Vagina (tissue), 2 donors: ENCODE results near the gene MBD3L2. TPM values are rescaled to one million over a fixed set of nuclear protein-coding genes. Genes with fewer than 3 reads are reported as not detected.
"Not testable (repeated sequence)": the region's sequence is repeated elsewhere in the genome, so short reads cannot be mapped to it uniquely, and the experiment has no call there.

Source experiments
- DNase-seq, 2 donors: peaks; one replicate each; pipeline ENCODE4 v3.0.0-alpha.2; 2017; ENCODE audit errors: extremely low spot score in 2 of 2
- H3K27ac ChIP-seq: fragments of 200-600 bp; sonication (generic); one replicate; pipeline ENCODE4 v1.5.1; 2019
- H3K27me3 ChIP-seq: fragments of 200-600 bp; sonication (generic); one replicate; pipeline ENCODE4 v1.5.1; 2019
- H3K36me3 ChIP-seq, 2 donors: fragments of 200-600 bp; sonication (generic); one replicate each; pipeline ENCODE4 v1.5.1; 2017 to 2019
- H3K4me1 ChIP-seq: fragments of 200-600 bp; sonication (generic); one replicate; pipeline ENCODE4 v1.5.1; 2019
- H3K4me3 ChIP-seq, 2 donors: fragments of 200-600 bp; sonication (generic); 1 replicate in 1 of 2; 2 replicates in 1 of 2; pipeline ENCODE4 v1.5.1; 2016 to 2019
- H3K9me3 ChIP-seq: fragments of 200-600 bp; sonication (generic); one replicate; pipeline ENCODE4 v1.5.1; 2019
- CTCF ChIP-seq, 3 experiments: fragments of 450-650 bp in 2 of 3; fragments of 200-600 bp in 1 of 3; sonication (generic) in 1 of 3; IDR thresholded peaks; one replicate each; pipeline ENCODE4 v1.5.1; 2017 to 2019; ENCODE audit warnings: antibody characterized with exemption in 3 of 3, mild to moderate bottlenecking in 2 of 3, moderate library complexity in 2 of 3
- POLR2A ChIP-seq, 2 donors: fragments of 450-650 bp; IDR thresholded peaks; one replicate each; pipeline ENCODE4 v1.6.1; 2017; ENCODE audit warnings: antibody characterized with exemption in 2 of 2, mild to moderate bottlenecking in 2 of 2, moderate library complexity in 2 of 2
- POLR2AphosphoS5 ChIP-seq, 2 donors: sonication (generic); formaldehyde crosslinking; IDR thresholded peaks; one replicate each; pipeline ENCODE4 v1.9.0; 2017; ENCODE audit warnings: antibody characterized with exemption in 2 of 2, mild to moderate bottlenecking in 2 of 2, low read depth in 1 of 2; ENCODE audit not compliant: insufficient read depth in 1 of 2
- intact Hi-C: fragments of 100-400 bp; cut with DNase I; formaldehyde crosslinking; loops from one replicate; pipeline ENCODE4 v1.15.1; 2023
- total RNA-seq: library from RNA; depleted of rRNA; stranded (reverse); fragments of >200 nt; gene quantifications from one replicate; pipeline ENCODE4 v1.2.3, GENCODE V29; 2016

Gene MBD3L2
- total RNA-seq, 1 donor from 2014 or later, result not detected

DNA sequence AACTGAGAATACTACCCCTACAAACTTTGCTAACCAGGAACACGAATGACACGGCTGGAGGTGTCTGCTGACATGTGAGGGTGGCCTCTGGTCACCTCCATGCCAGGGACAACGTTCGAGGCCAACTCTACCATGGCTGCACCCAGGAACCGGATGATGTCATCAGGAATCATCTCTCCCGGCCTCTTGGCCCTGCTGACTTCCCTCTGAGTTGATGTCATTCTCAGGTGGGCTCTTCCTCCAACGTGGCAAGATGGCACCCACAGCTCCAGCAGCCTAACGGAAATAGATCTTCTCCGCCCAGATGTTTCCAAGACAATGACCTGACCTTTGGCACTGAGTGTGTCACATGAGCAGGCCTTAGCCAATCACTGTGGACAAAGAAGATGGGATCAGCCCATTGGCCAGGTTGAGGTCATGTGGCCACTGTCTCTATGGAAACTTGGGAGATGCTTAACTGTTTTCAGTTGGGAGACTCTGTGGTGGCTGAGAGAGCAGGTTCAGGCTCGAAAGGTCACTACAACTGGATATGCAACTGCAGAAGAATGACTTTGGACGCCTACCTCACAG lies 42.9 kb upstream of the MBD3L2 start:
- intact Hi-C loops, result no loop called here
- Histone ChIP-seq H3K27me3 (no peaks in the 10 kb centered on the region), H3K36me3 (no peaks in the 10 kb centered on the region), H3K4me3 (no peak overlapping the region), H3K9me3 (no peaks in the 10 kb centered on the region), H3K27ac (no peak overlapping the region), H3K4me1 (no peaks in the 10 kb centered on the region)
- DNase-seq, result no peak
- TF ChIP-seq CTCF (IDR thresholded peaks at IDR 0.05), result no peak
- no peak for TF ChIP-seq POLR2A (IDR thresholded peaks at IDR 0.05)
- TF ChIP-seq POLR2AphosphoS5 (IDR thresholded peaks at IDR 0.05; ENCODE audit: insufficient read depth in 1 of 2, low read depth in 1 of 2), result no peak

DNA sequence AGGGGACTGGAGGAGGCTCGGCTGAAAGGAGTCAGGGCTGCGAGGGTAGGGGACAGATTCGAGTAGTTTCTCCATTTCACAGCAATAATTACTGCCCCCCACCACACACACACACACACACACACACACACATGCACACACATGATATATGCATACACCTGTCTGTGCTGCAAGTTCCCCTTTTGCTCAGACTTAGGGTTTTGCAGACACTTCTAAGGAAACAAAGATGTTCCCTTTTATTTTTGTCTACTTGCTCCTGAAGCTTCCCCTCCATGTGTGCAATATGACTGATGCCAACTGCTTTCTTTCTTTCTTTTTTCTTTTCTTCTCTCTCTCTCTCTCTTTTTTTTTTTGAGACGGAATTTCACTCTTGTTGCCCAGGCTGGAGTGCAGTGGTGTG lies 41.3 kb upstream of the MBD3L2 start:
- Histone ChIP-seq H3K9me3 (no peaks in the 10 kb centered on the region), H3K4me3 (no peak overlapping the region), H3K27me3 (no peaks in the 10 kb centered on the region), H3K36me3 (no peaks in the 10 kb centered on the region), H3K4me1 (no peaks in the 10 kb centered on the region), H3K27ac (no peak overlapping the region)
- intact Hi-C loops, result no loop called here
- DNase-seq, result no peak
- no peak for TF ChIP-seq CTCF (IDR thresholded peaks at IDR 0.05)
- TF ChIP-seq POLR2A (IDR thresholded peaks at IDR 0.05), result no peak
- no peak for TF ChIP-seq POLR2AphosphoS5 (IDR thresholded peaks at IDR 0.05; ENCODE audit: insufficient read depth in 1 of 2, low read depth in 1 of 2)

- H3K27me3 ChIP-seq, result no peaks in the 10 kb centered on the region
- H3K27ac ChIP-seq, result no peak overlapping the region
- no peaks in the 10 kb centered on the region for H3K36me3 ChIP-seq
- H3K4me3 ChIP-seq, result no peak overlapping the region
- H3K9me3 ChIP-seq, result no peaks in the 10 kb centered on the region
- DNase-seq, result no peak
- TF ChIP-seq POLR2AphosphoS5 (IDR thresholded peaks at IDR 0.05; ENCODE audit: insufficient read depth in 1 of 2, low read depth in 1 of 2) (no peak), POLR2A (IDR thresholded peaks at IDR 0.05) (no peak), CTCF (IDR thresholded peaks at IDR 0.05) (no peak)
- intact Hi-C loops, result no loop called here
- no peaks in the 10 kb centered on the region for H3K4me1 ChIP-seq
Measured at GRCh38 chr19:7010722-7011593, 38.2 kb upstream of the MBD3L2 start.

GRCh38 chr19:7013678-7014077 lies 35.4 kb upstream of the MBD3L2 start:
- intact Hi-C loops, result no loop called here
- Histone ChIP-seq H3K4me3 (no peak overlapping the region), H3K36me3 (no peaks in the 10 kb centered on the region), H3K27me3 (no peaks in the 10 kb centered on the region), H3K9me3 (no peaks in the 10 kb centered on the region), H3K27ac (no peak overlapping the region), H3K4me1 (no peaks in the 10 kb centered on the region)
- TF ChIP-seq POLR2AphosphoS5 (IDR thresholded peaks at IDR 0.05; ENCODE audit: insufficient read depth in 1 of 2, low read depth in 1 of 2) (no peak), CTCF (IDR thresholded peaks at IDR 0.05) (no peak), POLR2A (IDR thresholded peaks at IDR 0.05) (no peak)
- DNase-seq, result no peak

- Histone ChIP-seq H3K9me3 (no peaks in the 10 kb centered on the region), H3K27ac (no peak overlapping the region), H3K4me3 (no peak overlapping the region), H3K4me1 (no peaks in the 10 kb centered on the region), H3K36me3 (no peaks in the 10 kb centered on the region), H3K27me3 (no peaks in the 10 kb centered on the region)
- DNase-seq, result no peak
- TF ChIP-seq POLR2A (IDR thresholded peaks at IDR 0.05) (no peak), POLR2AphosphoS5 (IDR thresholded peaks at IDR 0.05; ENCODE audit: insufficient read depth in 1 of 2, low read depth in 1 of 2) (no peak), CTCF (IDR thresholded peaks at IDR 0.05) (no peak)
- intact Hi-C loops, result no loop called here
Measured at GRCh38 chr19:7018828-7019227, 30.3 kb upstream of the MBD3L2 start.

DNA sequence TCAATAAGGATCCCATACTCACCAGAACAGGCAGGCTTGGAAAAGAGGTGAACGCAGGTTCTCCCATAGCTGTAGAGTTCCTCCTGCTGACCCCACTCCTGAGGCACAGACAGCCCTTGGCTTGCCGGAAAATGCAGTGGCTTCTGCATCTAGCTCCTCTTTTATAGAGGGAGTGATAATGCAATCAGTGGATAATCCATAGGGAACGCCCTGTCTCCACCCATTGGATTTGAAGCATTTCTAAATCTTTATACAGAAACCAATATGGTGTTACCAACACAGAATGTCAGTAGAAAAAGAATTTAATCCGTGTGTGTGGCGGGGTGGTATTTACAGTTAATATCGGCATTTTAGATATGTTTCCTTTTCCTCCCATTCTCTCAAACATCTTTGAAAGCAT lies 27.8 kb upstream of the MBD3L2 start, which contains the start of gene MBD3L2B:
MBD3L2B (minus strand) TSS at position 101 of the 400 bp plus-strand sequence; CDS start at position 67, 34 bp downstream.
- H3K4me3 ChIP-seq, H3K27ac ChIP-seq, H3K36me3 ChIP-seq, H3K9me3 ChIP-seq, DNase-seq, H3K4me1 ChIP-seq, intact Hi-C loops, H3K27me3 ChIP-seq: not testable (repeated sequence)

GRCh38 chr19:7028790-7029189 lies 20.3 kb upstream of the MBD3L2 start:
- H3K4me1 ChIP-seq, H3K9me3 ChIP-seq, intact Hi-C loops: not testable (repeated sequence)

More at GRCh38 chr19:7028790-7029189, 20.3 kb upstream of the MBD3L2 start:
- not testable (repeated sequence) for H3K4me3 ChIP-seq, DNase-seq, H3K27ac ChIP-seq, H3K36me3 ChIP-seq, H3K27me3 ChIP-seq
